ENCODE data around the gene CHST9. TPM values are rescaled to one million over a fixed set of nuclear protein-coding genes. Genes with fewer than 3 reads are reported as not detected.

The CHST9 gene
- total and polyA plus RNA-seq, 2 donors (not counting 3 experiments of a cell fraction or from before 2014, with no cell fraction given), result not detected

GRCh38 chr18:27213123-27213717, 28.1 kb upstream of the CHST9 start:
- dilution Hi-C loops (cut with MboI; ENCODE audit: extremely low pct_ligation_motif_present, low sequenced_read_pairs) (no loop called here), intact Hi-C loops (cut with micrococcal nuclease) (no loop called here)
- no peaks in the 10 kb centered on the region for H4K20me1 ChIP-seq (replicated peaks; ENCODE audit: control insufficient read depth, extremely low read depth, insufficient read depth, low read length)
- TF ChIP-seq EZH2 (IDR thresholded peaks at IDR 0.05; ENCODE audit: borderline replicate concordance, low read depth, low read length, severe bottlenecking), result no peak
- TF ChIP-seq MAX (IDR thresholded peaks at IDR 0.05; ENCODE audit: insufficient read depth, insufficient read length), result no peak
- no peak for TF ChIP-seq FOS (IDR thresholded peaks at IDR 0.05; ENCODE audit: borderline replicate concordance, insufficient read depth, low read length)
- no peak for TF ChIP-seq MYC (IDR thresholded peaks at IDR 0.05; ENCODE audit: low read depth, low read length)
- TF ChIP-seq POLR2AphosphoS5 (IDR thresholded peaks at IDR 0.05; ENCODE audit: insufficient read depth, low read depth, low read length), result no peak
- no peak for TF ChIP-seq POLR2A (IDR thresholded peaks at IDR 0.05; ENCODE audit: low read depth, low read length)
- TF ChIP-seq JUN (IDR thresholded peaks at IDR 0.05; ENCODE audit: borderline replicate concordance, insufficient read depth, insufficient read length, low read depth), result no peak
- no peak overlapping the region for H2AFZ ChIP-seq (ENCODE audit: low read depth, low read length)
- no peaks in the 10 kb centered on the region for H3K4me1 ChIP-seq (ENCODE audit: control insufficient read depth, extremely low read depth, insufficient read depth, low read length)
- no peaks in the 10 kb centered on the region for H3K79me2 ChIP-seq (ENCODE audit: control insufficient read depth, insufficient read depth, low read length)
- no peaks in the 10 kb centered on the region for H3K9me3 ChIP-seq (replicated peaks; ENCODE audit: control insufficient read depth, insufficient read depth, low read length)
- no peak overlapping the region for H3K9ac ChIP-seq (replicated peaks; ENCODE audit: extremely low read depth, insufficient read depth, low read length)
- no peaks in the 10 kb centered on the region for H3K9me1 ChIP-seq (replicated peaks; ENCODE audit: control insufficient read depth, extremely low read depth, insufficient read depth, low read length)
- H3K4me2 ChIP-seq (ENCODE audit: insufficient read depth, low read length), result no peak overlapping the region
- no peak overlapping the region for H3K4me3 ChIP-seq (replicated peaks in 1 of 3; ENCODE audit: insufficient read depth in 1 of 3, low read depth in 1 of 3, low read length in 3 of 3)
- no peak for FAIRE-seq
- BruUV-seq (replicated peaks), result no TSS peak
- no peaks in the 10 kb centered on the region for H3K27me3 ChIP-seq (ENCODE audit: control insufficient read depth in 2 of 2, insufficient read depth in 2 of 2, low read length in 2 of 2)
- CTCF ChIA-PET, result no interaction called here
- no peak overlapping the region for H3K27ac ChIP-seq (ENCODE audit: insufficient read depth, low read depth, low read length)
- POLR2A ChIA-PET, result no interaction called here
- DNase-seq (ENCODE audit: low read depth, low spot score), result no peak
- no peaks in the 10 kb centered on the region for H3K36me3 ChIP-seq (ENCODE audit: control insufficient read depth in 2 of 2, extremely low read depth in 1 of 2, insufficient read depth in 2 of 2, low read length in 2 of 2)

- intact Hi-C loops (cut with micrococcal nuclease) (no loop called here), dilution Hi-C loops (cut with MboI; ENCODE audit: extremely low pct_ligation_motif_present, low sequenced_read_pairs) (no loop called here)
- DNase-seq (ENCODE audit: low read depth, low spot score) (no peak), FAIRE-seq (no peak)
- Histone ChIP-seq H3K9me3 (replicated peaks; ENCODE audit: control insufficient read depth, insufficient read depth, low read length) (no peaks in the 10 kb centered on the region), H3K4me3 (replicated peaks in 1 of 3; ENCODE audit: insufficient read depth in 1 of 3, low read depth in 1 of 3, low read length in 3 of 3) (no peak overlapping the region), H4K20me1 (replicated peaks; ENCODE audit: control insufficient read depth, extremely low read depth, insufficient read depth, low read length) (no peaks in the 10 kb centered on the region), H3K36me3 (ENCODE audit: control insufficient read depth in 2 of 2, extremely low read depth in 1 of 2, insufficient read depth in 2 of 2, low read length in 2 of 2) (no peaks in the 10 kb centered on the region), H3K9ac (replicated peaks; ENCODE audit: extremely low read depth, insufficient read depth, low read length) (no peak overlapping the region), H3K4me2 (ENCODE audit: insufficient read depth, low read length) (no peak overlapping the region), H3K79me2 (ENCODE audit: control insufficient read depth, insufficient read depth, low read length) (no peaks in the 10 kb centered on the region), H3K4me1 (ENCODE audit: control insufficient read depth, extremely low read depth, insufficient read depth, low read length) (no peaks in the 10 kb centered on the region), H3K27ac (ENCODE audit: insufficient read depth, low read depth, low read length) (no peak overlapping the region), H3K9me1 (replicated peaks; ENCODE audit: control insufficient read depth, extremely low read depth, insufficient read depth, low read length) (no peaks in the 10 kb centered on the region), H2AFZ (ENCODE audit: low read depth, low read length) (no peak overlapping the region), H3K27me3 (ENCODE audit: control insufficient read depth in 2 of 2, insufficient read depth in 2 of 2, low read length in 2 of 2) (no peaks in the 10 kb centered on the region)
- no peak for TF ChIP-seq GATA2 (IDR thresholded peaks at IDR 0.05; ENCODE audit: insufficient read depth, insufficient read length, low read depth, low read length)
- BruUV-seq (replicated peaks), result no TSS peak
- CTCF ChIA-PET, result no interaction called here
- POLR2A ChIA-PET, result no interaction called here
Measured at GRCh38 chr18:27211569-27211968, 26.5 kb upstream of the CHST9 start.

Data from endothelial cell of umbilical vein (primary cell).